Measurements from ENCODE around the gene PIK3R6.

DNA sequence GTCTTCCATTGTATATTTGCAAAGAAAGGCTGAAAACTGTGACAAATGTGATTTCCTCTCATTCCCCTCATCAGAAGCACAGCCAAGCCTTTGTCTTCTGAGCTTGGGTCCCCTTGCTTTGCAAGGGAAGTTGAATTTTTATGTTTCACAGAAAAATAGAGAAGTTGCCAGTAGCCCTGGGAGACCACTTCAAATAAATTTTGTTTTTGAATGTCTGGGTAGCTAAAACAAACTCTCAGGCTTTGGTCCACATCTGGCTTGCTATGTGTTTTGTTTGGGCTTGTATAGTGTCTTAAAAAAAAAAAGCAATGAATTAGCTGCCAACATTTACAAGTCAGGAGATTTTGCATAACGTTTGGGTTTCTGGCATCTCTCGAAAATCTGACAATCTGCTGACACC is 24.1 kb downstream of the PIK3R6 start:
- TF ChIP-seq, protein P1, sequence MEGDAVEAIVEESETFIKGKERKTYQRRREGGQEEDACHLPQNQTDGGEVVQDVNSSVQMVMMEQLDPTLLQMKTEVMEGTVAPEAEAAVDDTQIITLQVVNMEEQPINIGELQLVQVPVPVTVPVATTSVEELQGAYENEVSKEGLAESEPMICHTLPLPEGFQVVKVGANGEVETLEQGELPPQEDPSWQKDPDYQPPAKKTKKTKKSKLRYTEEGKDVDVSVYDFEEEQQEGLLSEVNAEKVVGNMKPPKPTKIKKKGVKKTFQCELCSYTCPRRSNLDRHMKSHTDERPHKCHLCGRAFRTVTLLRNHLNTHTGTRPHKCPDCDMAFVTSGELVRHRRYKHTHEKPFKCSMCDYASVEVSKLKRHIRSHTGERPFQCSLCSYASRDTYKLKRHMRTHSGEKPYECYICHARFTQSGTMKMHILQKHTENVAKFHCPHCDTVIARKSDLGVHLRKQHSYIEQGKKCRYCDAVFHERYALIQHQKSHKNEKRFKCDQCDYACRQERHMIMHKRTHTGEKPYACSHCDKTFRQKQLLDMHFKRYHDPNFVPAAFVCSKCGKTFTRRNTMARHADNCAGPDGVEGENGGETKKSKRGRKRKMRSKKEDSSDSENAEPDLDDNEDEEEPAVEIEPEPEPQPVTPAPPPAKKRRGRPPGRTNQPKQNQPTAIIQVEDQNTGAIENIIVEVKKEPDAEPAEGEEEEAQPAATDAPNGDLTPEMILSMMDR (IDR thresholded peaks at IDR 0.05), result no peak
- no peak for TF ChIP-seq POLR2A (IDR thresholded peaks at IDR 0.05)

Data from esophagus squamous epithelium (tissue), 4 donors.